GM10266 (cell line): Measurements from ENCODE around the gene SNAPC4.

ENCODE experiments used
- DNase-seq: peaks from one replicate; pipeline ENCODE4 v3.0.0; 2012; ENCODE audit errors: extremely low spot score
- TF ChIP-seq, protein P1 (sequence below): IDR thresholded peaks from 2 replicates; pipeline ENCODE4 v1.5.1; 2012; ENCODE audit warnings: mild to moderate bottlenecking, low read depth; ENCODE audit not compliant: control insufficient read depth, insufficient read depth; ENCODE audit errors: missing control alignments

The SNAPC4 gene

DNA sequence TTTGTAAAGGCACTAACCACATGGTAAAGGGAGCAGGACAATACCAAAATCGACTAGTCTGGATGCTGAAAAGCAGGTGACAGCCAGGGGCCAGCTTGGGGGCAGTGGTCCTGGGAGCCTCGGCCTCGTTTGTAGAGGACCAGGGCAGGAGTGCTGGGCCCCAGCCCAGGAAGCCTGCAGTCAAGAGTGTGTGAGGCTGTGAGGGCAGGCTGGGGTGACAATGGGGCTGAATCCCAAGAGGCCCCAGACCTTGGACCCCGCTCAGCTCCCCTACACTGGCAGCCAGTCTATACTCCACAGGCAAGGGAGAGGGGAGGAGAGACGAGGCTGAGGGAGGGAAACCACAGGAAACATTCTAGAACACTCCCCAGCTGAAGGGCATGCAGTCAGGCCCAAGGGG, 42.3 kb upstream of the SNAPC4 start:
- DNase-seq: no peak
- TF ChIP-seq, protein P1, sequence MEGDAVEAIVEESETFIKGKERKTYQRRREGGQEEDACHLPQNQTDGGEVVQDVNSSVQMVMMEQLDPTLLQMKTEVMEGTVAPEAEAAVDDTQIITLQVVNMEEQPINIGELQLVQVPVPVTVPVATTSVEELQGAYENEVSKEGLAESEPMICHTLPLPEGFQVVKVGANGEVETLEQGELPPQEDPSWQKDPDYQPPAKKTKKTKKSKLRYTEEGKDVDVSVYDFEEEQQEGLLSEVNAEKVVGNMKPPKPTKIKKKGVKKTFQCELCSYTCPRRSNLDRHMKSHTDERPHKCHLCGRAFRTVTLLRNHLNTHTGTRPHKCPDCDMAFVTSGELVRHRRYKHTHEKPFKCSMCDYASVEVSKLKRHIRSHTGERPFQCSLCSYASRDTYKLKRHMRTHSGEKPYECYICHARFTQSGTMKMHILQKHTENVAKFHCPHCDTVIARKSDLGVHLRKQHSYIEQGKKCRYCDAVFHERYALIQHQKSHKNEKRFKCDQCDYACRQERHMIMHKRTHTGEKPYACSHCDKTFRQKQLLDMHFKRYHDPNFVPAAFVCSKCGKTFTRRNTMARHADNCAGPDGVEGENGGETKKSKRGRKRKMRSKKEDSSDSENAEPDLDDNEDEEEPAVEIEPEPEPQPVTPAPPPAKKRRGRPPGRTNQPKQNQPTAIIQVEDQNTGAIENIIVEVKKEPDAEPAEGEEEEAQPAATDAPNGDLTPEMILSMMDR: no peak

DNA sequence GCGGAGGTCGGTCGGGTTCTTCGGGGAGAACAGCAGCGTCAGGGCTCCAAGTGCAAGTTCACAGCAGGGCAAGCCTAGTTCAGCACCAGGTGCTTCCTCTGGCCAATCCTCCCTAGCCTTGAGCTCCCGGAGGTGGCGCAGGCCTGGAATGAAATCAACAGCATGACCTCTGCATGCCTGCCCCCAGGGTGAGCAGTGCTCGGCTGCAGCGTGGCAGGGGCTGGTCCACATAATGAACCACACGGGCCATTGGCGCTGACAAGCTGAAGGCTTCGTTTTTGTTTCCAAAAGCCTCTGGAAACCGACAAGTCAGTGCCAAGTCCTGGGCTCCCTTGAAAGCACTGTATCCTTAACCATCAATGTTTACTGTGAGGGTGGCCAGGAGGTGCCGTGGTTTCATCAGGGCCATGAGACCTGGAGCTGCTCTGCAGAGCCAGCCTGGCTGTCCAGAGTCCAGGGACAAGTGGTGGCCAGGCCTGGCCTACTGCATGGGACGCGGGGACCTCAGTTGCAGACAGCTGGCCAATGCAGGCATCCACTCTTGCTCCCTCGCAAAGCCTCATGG, 41.8 kb upstream of the SNAPC4 start:
- no peak for DNase-seq
- TF ChIP-seq, protein P1: no peak

DNA sequence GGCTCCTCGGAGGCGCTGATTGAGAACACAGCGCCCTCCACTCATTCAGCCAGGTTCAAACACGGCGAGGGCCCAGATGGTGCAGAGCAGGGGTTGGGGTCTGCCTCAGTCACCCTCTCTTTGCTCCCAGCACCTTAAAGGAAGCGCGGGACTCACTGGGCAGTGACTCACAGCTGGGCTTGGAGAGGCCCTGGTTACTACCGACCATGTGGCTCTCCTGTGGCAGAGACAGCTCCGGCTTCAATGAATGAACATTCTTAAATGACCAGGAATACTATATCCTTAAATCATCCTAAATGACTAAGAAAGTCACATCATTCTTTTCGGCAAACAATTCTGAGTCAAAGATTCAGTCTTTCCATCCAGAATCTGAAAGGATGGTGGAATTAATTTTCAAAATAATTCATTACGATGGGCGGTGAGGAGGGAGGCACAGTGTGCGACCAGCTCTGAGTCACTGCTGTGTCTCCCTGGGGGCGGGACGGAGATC, 41.3 kb upstream of the SNAPC4 start:
- DNase-seq: no peak
- TF ChIP-seq, protein P1: no peak

DNA sequence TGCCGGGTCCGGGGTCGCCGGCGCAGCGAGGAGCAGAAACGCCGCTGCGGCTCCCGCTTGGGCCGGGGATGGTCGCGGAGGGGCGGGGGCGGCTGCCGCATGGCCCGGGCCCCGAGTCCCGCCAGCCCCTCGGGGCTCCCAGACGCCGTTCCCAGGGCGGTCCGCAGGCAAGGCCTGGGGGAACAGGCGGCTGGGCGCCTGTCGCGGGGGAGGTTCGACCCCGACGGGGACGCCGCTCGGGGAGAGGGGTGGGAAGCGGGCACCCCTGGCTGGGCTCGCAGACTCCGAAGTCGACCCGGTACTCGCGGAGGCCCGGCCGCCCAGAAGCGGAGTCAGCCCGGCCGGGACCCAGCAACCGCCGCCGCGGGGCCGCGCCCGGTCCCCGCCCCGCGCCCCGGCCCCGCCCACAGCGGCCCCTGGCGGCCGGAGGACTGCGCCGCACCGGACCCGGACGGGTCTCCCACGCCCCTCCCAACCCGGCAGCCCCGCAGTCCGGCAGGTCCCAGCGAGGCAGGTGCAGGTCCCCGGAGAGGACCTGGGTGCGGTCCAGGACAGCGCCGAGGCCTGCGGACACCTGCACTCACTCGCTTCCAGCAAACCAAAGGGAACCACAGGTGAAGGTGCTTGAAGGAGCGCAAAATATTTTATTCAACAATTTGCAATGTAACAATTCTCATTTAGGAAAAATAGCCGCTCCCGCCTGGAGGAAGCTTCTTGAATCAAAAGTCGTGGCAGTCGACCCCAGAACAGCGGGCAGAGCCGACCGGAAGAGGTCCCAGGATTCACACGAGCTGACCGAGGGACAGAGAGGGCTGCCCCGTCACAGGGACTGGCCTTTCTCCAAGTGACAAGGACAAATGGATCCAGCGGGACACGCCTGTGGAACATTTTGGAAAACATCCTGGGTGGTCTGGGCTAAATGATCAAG, 39.8 kb upstream of the SNAPC4 start, which contains the start of gene INPP5E:
Gene INPP5E (minus strand): TSS at position 365 of the 928 bp plus-strand sequence. CDS start 426 bp downstream, outside the sequence.
- TF ChIP-seq, protein P1: peak; percentile 83

DNA sequence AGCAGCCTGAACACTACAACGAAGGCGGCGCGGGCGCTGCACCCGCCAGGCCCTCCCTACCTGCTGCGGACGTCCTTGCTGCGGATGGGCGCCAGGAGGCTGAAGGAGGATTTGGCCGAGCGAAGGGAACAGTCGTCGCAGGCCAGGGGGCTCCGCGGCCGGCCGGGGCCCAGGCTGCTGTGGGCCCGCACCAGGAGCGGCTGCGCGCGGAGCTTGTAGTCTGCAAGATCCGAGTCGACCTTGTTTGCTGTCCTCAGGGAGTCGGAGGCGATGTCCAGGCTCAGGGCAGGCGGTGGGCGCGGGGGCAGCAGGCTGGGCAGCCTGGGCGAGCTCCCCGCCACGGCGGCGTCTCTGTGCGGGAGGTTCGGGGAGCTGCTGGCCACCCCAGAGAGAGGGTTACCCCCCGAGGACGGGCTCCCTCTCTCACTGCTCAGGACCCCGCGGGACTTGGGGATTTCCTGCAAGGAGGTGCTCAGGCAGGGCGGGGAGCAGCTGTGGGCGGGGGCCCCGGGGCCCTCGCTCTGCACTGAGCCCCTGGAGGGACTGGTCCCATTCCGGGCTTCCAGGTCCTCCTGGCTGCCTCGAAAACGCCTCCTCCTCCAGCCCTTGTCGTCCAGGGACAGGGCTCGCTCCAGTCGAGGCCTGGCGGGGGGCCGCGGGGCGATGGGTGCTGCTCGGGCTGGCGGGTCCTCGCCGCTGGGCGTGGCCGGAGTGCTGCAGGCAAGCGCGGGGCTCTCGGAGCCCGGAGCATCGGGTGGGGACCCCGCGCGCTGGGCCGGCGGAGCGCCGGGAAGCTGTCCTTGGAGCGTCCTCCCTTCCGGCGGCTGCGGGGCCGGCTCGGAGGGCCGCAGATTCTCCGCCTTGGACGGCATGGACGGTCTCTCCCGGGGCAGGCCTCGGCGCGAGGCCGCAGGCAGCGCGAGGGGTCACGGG, 38.8 kb upstream of the SNAPC4 start:
- peak; percentile 92 for DNase-seq
- TF ChIP-seq, protein P1: no peak

More for the DNA sequence above, 39.8 kb upstream of the SNAPC4 start, which contains the start of gene INPP5E:
- DNase-seq: peak; percentile 98

DNA sequence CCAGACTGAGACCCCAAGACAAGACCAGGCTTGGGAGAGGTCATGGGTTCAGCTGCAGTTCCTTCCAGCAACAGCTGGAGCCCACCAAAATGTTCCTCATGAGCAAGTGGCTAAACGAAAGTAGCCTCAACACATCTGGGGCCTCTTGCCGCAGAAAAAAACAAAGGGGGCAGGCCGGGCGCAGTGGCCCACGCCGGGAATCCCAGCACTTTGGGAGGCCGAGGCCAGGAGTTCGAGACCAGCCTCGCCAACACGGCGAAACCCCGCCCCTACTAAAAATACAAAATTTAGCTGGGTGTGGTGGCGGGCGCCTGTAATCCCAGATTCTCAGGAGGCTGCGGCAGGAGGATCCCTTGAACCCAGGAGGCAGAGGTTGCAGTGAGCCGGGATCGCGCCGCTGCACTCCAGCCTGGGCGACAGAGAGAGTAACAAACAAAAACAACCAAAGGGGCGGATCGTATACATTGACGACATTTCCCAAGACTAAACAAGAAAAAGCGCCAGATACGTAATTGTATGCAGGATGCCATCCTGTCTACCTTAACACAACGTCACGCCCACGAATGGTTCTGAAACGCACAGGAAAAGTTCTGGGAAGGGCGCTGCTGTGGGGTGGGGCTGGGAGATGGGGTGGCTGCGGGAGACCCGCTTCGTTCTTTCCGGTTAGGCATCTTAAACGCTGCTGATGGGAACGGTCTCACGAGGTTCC, 38.0 kb upstream of the SNAPC4 start:
- no peak for DNase-seq
- TF ChIP-seq, protein P1: no peak
